C4-2B (cell line): ENCODE data around the gene RPLP1.

Experiments used
- CTCF ChIP-seq: fragments of 450-650 bp; conservative IDR thresholded peaks from 2 replicates; pipeline ENCODE4 v1.5.1; 2017; ENCODE audit warnings: mild to moderate bottlenecking
- ZFX ChIP-seq: fragments of 450-650 bp; IDR thresholded peaks from 2 replicates; pipeline ENCODE4 v1.6.1; 2017

- no peak for TF ChIP-seq CTCF
- TF ChIP-seq ZFX, result no peak
Observed at GRCh38 chr15:69467636-69468035, 15.0 kb downstream of the RPLP1 start.
